Measurements from ENCODE around the gene ASIC2. TPM values are rescaled to one million over a fixed set of nuclear protein-coding genes. Genes with fewer than 3 reads are reported as not detected.

The ASIC2 gene
- total RNA-seq, 1 donor from 2014 or later, result not detected

- H3K9me3 Mint-ChIP-seq, result no peaks in the 10 kb centered on the region
- ChIA-PET POLR2A (no interaction called here), CTCF (no interaction called here)
- no peaks in the 10 kb centered on the region for H3K4me1 Mint-ChIP-seq
- no peaks in the 10 kb centered on the region for H3K36me3 Mint-ChIP-seq (ENCODE audit: low read depth)
- intact Hi-C loops (cut with micrococcal nuclease), result no loop called here
- DNase-seq (no peak), ATAC-seq (ENCODE audit: low read depth) (no peak)
- no peak overlapping the region for H3K27ac Mint-ChIP-seq
- H3K27me3 Mint-ChIP-seq, result peaks cover 10% of the 10 kb centered on the region
- no peak overlapping the region for H3K4me3 Mint-ChIP-seq
- TF ChIP-seq, protein P1, sequence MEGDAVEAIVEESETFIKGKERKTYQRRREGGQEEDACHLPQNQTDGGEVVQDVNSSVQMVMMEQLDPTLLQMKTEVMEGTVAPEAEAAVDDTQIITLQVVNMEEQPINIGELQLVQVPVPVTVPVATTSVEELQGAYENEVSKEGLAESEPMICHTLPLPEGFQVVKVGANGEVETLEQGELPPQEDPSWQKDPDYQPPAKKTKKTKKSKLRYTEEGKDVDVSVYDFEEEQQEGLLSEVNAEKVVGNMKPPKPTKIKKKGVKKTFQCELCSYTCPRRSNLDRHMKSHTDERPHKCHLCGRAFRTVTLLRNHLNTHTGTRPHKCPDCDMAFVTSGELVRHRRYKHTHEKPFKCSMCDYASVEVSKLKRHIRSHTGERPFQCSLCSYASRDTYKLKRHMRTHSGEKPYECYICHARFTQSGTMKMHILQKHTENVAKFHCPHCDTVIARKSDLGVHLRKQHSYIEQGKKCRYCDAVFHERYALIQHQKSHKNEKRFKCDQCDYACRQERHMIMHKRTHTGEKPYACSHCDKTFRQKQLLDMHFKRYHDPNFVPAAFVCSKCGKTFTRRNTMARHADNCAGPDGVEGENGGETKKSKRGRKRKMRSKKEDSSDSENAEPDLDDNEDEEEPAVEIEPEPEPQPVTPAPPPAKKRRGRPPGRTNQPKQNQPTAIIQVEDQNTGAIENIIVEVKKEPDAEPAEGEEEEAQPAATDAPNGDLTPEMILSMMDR (IDR thresholded peaks at IDR 0.05), result no peak
Measured at GRCh38 chr17:33202796-33203495, 90.1 kb downstream of the ASIC2 start.

GRCh38 chr17:33202021-33202420 lies 91.1 kb downstream of the ASIC2 start:
- TF ChIP-seq, protein P1 (IDR thresholded peaks at IDR 0.05), result no peak
- Mint-ChIP-seq H3K9me3 (no peaks in the 10 kb centered on the region), H3K4me1 (no peaks in the 10 kb centered on the region), H3K27me3 (peaks cover 8% of the 10 kb centered on the region), H3K36me3 (ENCODE audit: low read depth) (no peaks in the 10 kb centered on the region), H3K27ac (no peak overlapping the region), H3K4me3 (no peak overlapping the region)
- intact Hi-C loops (cut with micrococcal nuclease), result no loop called here
- no peak for ATAC-seq (ENCODE audit: low read depth)
- ChIA-PET POLR2A (no interaction called here), CTCF (no interaction called here)
- no peak for DNase-seq

DNA sequence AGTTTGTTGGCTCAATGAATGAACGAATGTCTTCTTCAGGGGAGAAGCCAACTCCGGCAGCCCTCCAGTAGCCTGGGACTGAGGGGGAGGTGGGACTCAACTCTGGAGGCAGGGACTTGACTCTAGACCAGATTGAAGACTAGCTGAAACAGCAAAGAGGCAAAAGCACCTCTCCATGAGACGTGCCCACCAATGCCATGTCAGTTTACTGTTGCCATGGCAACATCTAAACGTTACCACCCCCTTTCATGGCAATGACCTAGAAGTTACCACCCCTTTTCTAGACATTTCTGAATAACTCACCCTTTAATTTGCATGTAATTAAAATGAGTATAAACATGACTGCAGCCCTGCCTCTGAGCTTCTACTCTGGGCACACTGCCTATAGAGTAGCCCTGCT lies 91.8 kb downstream of the ASIC2 start:
- intact Hi-C loops (cut with micrococcal nuclease), result no loop called here
- DNase-seq (no peak), ATAC-seq (ENCODE audit: low read depth) (no peak)
- Mint-ChIP-seq H3K9me3 (no peaks in the 10 kb centered on the region), H3K36me3 (ENCODE audit: low read depth) (no peaks in the 10 kb centered on the region), H3K27ac (no peak overlapping the region), H3K4me1 (no peaks in the 10 kb centered on the region), H3K27me3 (peaks cover 8% of the 10 kb centered on the region), H3K4me3 (no peak overlapping the region)
- CTCF ChIA-PET, result no interaction called here
- TF ChIP-seq, protein P1 (IDR thresholded peaks at IDR 0.05), result no peak
- POLR2A ChIA-PET, result no interaction called here

- ATAC-seq (ENCODE audit: low read depth), result no peak
- no peak for DNase-seq
- ChIA-PET CTCF (no interaction called here), POLR2A (no interaction called here)
- Mint-ChIP-seq H3K4me3 (no peak overlapping the region), H3K9me3 (no peaks in the 10 kb centered on the region), H3K4me1 (no peaks in the 10 kb centered on the region), H3K27me3 (peaks cover 8% of the 10 kb centered on the region), H3K27ac (no peak overlapping the region), H3K36me3 (ENCODE audit: low read depth) (no peaks in the 10 kb centered on the region)
- TF ChIP-seq, protein P1 (IDR thresholded peaks at IDR 0.05), result no peak
- intact Hi-C loops (cut with micrococcal nuclease), result no loop called here
Measured at GRCh38 chr17:33200587-33200986, 92.5 kb downstream of the ASIC2 start.

DNA sequence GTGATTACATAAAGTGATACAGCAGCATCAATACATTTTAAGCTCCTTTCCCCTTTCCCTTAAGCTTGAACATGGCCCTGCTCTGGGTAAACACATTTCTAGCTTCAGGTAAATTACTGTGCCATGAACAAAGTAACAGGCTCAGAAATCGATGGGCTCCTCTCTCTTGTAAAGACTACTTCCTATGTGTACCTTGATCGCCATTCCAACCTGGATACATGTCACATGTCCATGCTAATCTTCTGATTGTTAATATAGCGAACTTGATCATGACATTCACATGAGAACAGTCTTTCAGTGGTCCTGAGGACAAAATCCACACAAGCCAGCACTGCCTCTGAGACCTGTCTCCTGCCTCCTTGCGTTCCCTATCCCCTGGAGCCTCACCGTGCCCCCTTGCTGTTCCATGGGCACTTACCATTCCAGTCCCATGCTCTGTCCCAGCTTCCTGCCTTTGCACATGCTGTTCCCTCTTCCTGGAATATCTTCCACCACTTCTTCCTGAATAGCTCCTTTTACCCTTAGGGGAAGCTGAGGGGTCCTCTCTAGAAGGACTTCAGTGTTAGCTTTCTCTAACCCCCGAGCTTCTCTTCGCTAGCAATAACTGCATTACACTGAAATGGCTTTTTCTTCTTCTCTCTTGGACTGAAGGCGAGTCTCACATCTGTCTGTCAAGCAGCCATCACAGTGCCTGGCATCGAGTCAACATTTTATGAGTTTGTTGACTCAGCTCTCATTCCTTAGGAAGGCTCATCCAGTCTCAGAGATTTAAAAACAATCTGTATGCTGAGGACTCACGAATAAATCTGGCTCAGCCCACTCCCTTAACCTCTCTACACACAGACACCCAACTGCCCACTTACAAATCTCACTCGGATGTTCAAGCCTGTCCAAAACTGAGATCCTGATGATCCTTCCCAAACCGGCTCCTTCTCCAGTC lies 93.3 kb downstream of the ASIC2 start:
- no peaks in the 10 kb centered on the region for H3K4me1 Mint-ChIP-seq
- TF ChIP-seq, protein P1 (IDR thresholded peaks at IDR 0.05), result no peak
- ChIA-PET POLR2A (no interaction called here), CTCF (no interaction called here)
- no peak for ATAC-seq (ENCODE audit: low read depth)
- no peaks in the 10 kb centered on the region for H3K9me3 Mint-ChIP-seq
- intact Hi-C loops (cut with micrococcal nuclease), result no loop called here
- no peak for DNase-seq
- no peaks in the 10 kb centered on the region for H3K36me3 Mint-ChIP-seq (ENCODE audit: low read depth)
- no peak overlapping the region for H3K4me3 Mint-ChIP-seq
- H3K27ac Mint-ChIP-seq, result no peak overlapping the region
- H3K27me3 Mint-ChIP-seq, result peaks cover 8% of the 10 kb centered on the region
